Smooth muscle cell (in vitro differentiated cells): ENCODE data around the gene AFAP1L1. TPM values are rescaled to one million over a fixed set of nuclear protein-coding genes. Genes with fewer than 3 reads are reported as not detected.

Experiments
- DNase-seq: peaks from one replicate; lab custom pipeline; 2025; ENCODE audit not compliant: unreplicated experiment; lab: John Stamatoyannopoulos, UW
- H2AFZ ChIP-seq: fragments of 200-600 bp; sonication (generic); 2 replicates; pipeline ENCODE4 v1.6.0; 2016; ENCODE audit warnings: antibody characterized with exemption, low read depth, mild to moderate bottlenecking
- H3F3A ChIP-seq: fragments of 200-600 bp; sonication (generic); 2 replicates; pipeline ENCODE4 v1.6.0; 2017; ENCODE audit warnings: antibody characterized with exemption, low read depth
- H3K27ac ChIP-seq: fragments of 200-600 bp; sonication (generic); 2 replicates; pipeline ENCODE4 v1.5.1; 2016; ENCODE audit warnings: low read depth, mild to moderate bottlenecking
- H3K27me3 ChIP-seq: fragments of 200-600 bp; sonication (generic); 2 replicates; pipeline ENCODE4 v1.6.1; 2016; ENCODE audit warnings: low read depth, mild to moderate bottlenecking
- H3K36me3 ChIP-seq: fragments of 200-600 bp; sonication (generic); 2 replicates; pipeline ENCODE4 v1.5.1; 2016; ENCODE audit warnings: low read depth
- H3K4me1 ChIP-seq: fragments of 200-600 bp; sonication (generic); 2 replicates; pipeline ENCODE4 v1.5.1; 2016; ENCODE audit warnings: low read depth
- H3K4me2 ChIP-seq: fragments of 200-600 bp; sonication (generic); 2 replicates; pipeline ENCODE4 v1.6.0; 2016; ENCODE audit warnings: mild to moderate bottlenecking
- H3K4me3 ChIP-seq: fragments of 200-600 bp; sonication (generic); 2 replicates; pipeline ENCODE4 v1.5.1; 2016; ENCODE audit warnings: mild to moderate bottlenecking
- H3K79me2 ChIP-seq: fragments of 200-600 bp; sonication (generic); 2 replicates; pipeline ENCODE4 v1.6.0; 2016; ENCODE audit warnings: low read depth, mild to moderate bottlenecking
- H3K9ac ChIP-seq: fragments of 200-600 bp; sonication (generic); 2 replicates; pipeline ENCODE4 v1.6.0; 2016; ENCODE audit warnings: low read depth
- H3K9me3 ChIP-seq: fragments of 200-600 bp; sonication (generic); replicated peaks from 2 replicates; pipeline ENCODE4 v1.5.1; 2016; ENCODE audit warnings: low read depth
- H4K20me1 ChIP-seq: fragments of 200-600 bp; sonication (generic); 2 replicates; pipeline ENCODE4 v1.6.0; 2016; ENCODE audit warnings: low read depth
- CTCF ChIP-seq: fragments of 200-600 bp; sonication (generic); IDR thresholded peaks from 2 replicates; pipeline ENCODE4 v1.5.1; 2017; ENCODE audit warnings: borderline replicate concordance, mild to moderate bottlenecking, antibody characterized with exemption; ENCODE audit not compliant: insufficient read depth, poor library complexity, severe bottlenecking
- WGBS: methylation state at CpG from one replicate; pipeline ENCODE4 v1.1.7; 2016; ENCODE audit warnings: low lambda C conversion rate; 5-methylcytosine and 5-hydroxymethylcytosine counted together
- polyA plus RNA-seq: library from polyadenylated mRNA; unstranded; fragments of >200 nt; fragmentation: Nextera tagmentation; extraction: Ambion mirVana; gene quantifications from 2 replicates; pipeline ENCODE4 v1.2.1, GENCODE V29; 2016
- total RNA-seq: library from RNA; depleted of rRNA; stranded (reverse); fragments of >200 nt; gene quantifications from 2 replicates; pipeline ENCODE4 v1.2.3, GENCODE V29; 2014

AFAP1L1 gene
- total and polyA plus RNA-seq, 2 experiments from 2014 or later = 0.59 to 2.3 TPM

GRCh38 chr5:149340920-149341319 is 69.3 kb downstream of the AFAP1L1 start:
- no peak overlapping the region for H3K27ac ChIP-seq
- no peak overlapping the region for H3K4me3 ChIP-seq
- no peak overlapping the region for H2AFZ ChIP-seq
- no peak overlapping the region for H3K9ac ChIP-seq
- no peaks in the 10 kb centered on the region for H3K9me3 ChIP-seq
- 26% methylated on average over 1 of the region's 1 CpG for WGBS
- peaks cover 8% of the 10 kb centered on the region for H3K4me1 ChIP-seq
- peaks cover 4% of the 10 kb centered on the region for H3F3A ChIP-seq
- H3K4me2 ChIP-seq = no peak overlapping the region
- H4K20me1 ChIP-seq = no peaks in the 10 kb centered on the region
- peaks cover 4% of the 10 kb centered on the region for H3K79me2 ChIP-seq
- peaks cover 32% of the 10 kb centered on the region for H3K27me3 ChIP-seq
- no peak for TF ChIP-seq CTCF
- no peaks in the 10 kb centered on the region for H3K36me3 ChIP-seq
- DNase-seq = no peak

GRCh38 chr5:149341876-149342275 is 70.2 kb downstream of the AFAP1L1 start:
- Histone ChIP-seq H2AFZ (no peak overlapping the region), H3K4me3 (no peak overlapping the region), H3K79me2 (peaks cover 11% of the 10 kb centered on the region), H3F3A (peaks cover 4% of the 10 kb centered on the region), H3K27ac (no peak overlapping the region), H3K9ac (no peak overlapping the region), H3K4me2 (no peak overlapping the region), H3K9me3 (no peaks in the 10 kb centered on the region), H4K20me1 (no peaks in the 10 kb centered on the region), H3K27me3 (peaks cover 27% of the 10 kb centered on the region), H3K4me1 (peaks cover 11% of the 10 kb centered on the region), H3K36me3 (no peaks in the 10 kb centered on the region)
- TF ChIP-seq CTCF = no peak
- no peak for DNase-seq

- Histone ChIP-seq H2AFZ (no peak overlapping the region), H3K9me3 (no peaks in the 10 kb centered on the region), H3K27me3 (peaks cover 12% of the 10 kb centered on the region), H3K9ac (no peak overlapping the region), H3F3A (peaks cover 4% of the 10 kb centered on the region), H3K27ac (no peak overlapping the region), H3K4me1 (peaks cover 11% of the 10 kb centered on the region), H3K4me3 (no peak overlapping the region), H4K20me1 (no peaks in the 10 kb centered on the region), H3K4me2 (peak overlapping the region; percentile 93), H3K36me3 (no peaks in the 10 kb centered on the region), H3K79me2 (peaks cover 26% of the 10 kb centered on the region)
- WGBS = 96% methylated on average over 2 of the region's 2 CpGs
- TF ChIP-seq CTCF = no peak
- DNase-seq = no peak
These were observed 72.5 kb downstream of the AFAP1L1 start for GRCh38 chr5:149344151-149344550.

- H3F3A ChIP-seq = peaks cover 4% of the 10 kb centered on the region
- H3K79me2 ChIP-seq = peaks cover 26% of the 10 kb centered on the region
- peak within 1 kb of the TSS; percentile 31 for H3K27ac ChIP-seq
- H3K27me3 ChIP-seq = peaks cover 8% of the 10 kb centered on the region
- peak within 1 kb of the TSS; percentile 50 for H3K9ac ChIP-seq
- peak within 1 kb of the TSS; percentile 71 for H3K4me3 ChIP-seq
- peak within 1 kb of the TSS; percentile 93 for H3K4me2 ChIP-seq
- H3K36me3 ChIP-seq = peaks cover 3% of the 10 kb centered on the region
- DNase-seq = peak; percentile 76
- H4K20me1 ChIP-seq = no peaks in the 10 kb centered on the region
- no peaks in the 10 kb centered on the region for H3K9me3 ChIP-seq
- WGBS = under 1% methylated on average over 54 of the region's 54 CpGs
- H2AFZ ChIP-seq = peak within 1 kb of the TSS; percentile 96
- TF ChIP-seq CTCF = no peak
- peaks cover 11% of the 10 kb centered on the region for H3K4me1 ChIP-seq
These were observed 73.7 kb downstream of the AFAP1L1 start, which contains the start of gene GRPEL2 for GRCh38 chr5:149345147-149345891. Gene GRPEL2, plus strand, starts transcription at chr5:149345499. Its CDS starts 41 bp downstream, at chr5:149345540.
